Immature natural killer cell (primary cell): ENCODE data around the gene UVSSA. TPM values are rescaled to one million over a fixed set of nuclear protein-coding genes. Genes with fewer than 3 reads are reported as not detected.
"Not testable (repeated sequence)": the region's sequence is repeated elsewhere in the genome, so short reads cannot be mapped to it uniquely, and the experiment has no call there.

ENCODE experiments used
- DNase-seq, 3 donors: peaks; one replicate each; pipeline ENCODE4 v3.0.0; 2022; ENCODE audit warnings: mixed read lengths in 1 of 3
- H3K27ac Mint-ChIP-seq, 6 donors: one replicate each; pipeline ENCODE4 v1.8.0; 2020; ENCODE audit warnings: mixed read lengths in 6 of 6, mild to moderate bottlenecking in 5 of 6, inconsistent platforms in 4 of 6, moderate library complexity in 3 of 6
- H3K27me3 Mint-ChIP-seq, 3 donors: one replicate each; pipeline ENCODE4 v1.8.0; 2020 to 2021; ENCODE audit warnings: low read depth in 3 of 3, mild to moderate bottlenecking in 3 of 3, mixed read lengths in 3 of 3, moderate library complexity in 3 of 3, inconsistent platforms in 1 of 3
- H3K36me3 Mint-ChIP-seq, 3 donors: one replicate each; pipeline ENCODE4 v1.8.0; 2020; ENCODE audit warnings: mixed read lengths in 3 of 3, inconsistent platforms in 2 of 3, mild to moderate bottlenecking in 2 of 3
- H3K4me1 Mint-ChIP-seq, 2 donors: one replicate each; pipeline ENCODE4 v1.8.0; 2020; ENCODE audit warnings: inconsistent platforms in 2 of 2, mild to moderate bottlenecking in 2 of 2, mixed read lengths in 2 of 2, moderate library complexity in 1 of 2
- H3K4me3 Mint-ChIP-seq, 5 donors: one replicate each; pipeline ENCODE4 v1.8.0; 2020; ENCODE audit warnings: mild to moderate bottlenecking in 5 of 5, mixed read lengths in 5 of 5, inconsistent platforms in 3 of 5, moderate library complexity in 3 of 5
- H3K9me3 Mint-ChIP-seq, 6 donors: one replicate each; pipeline ENCODE4 v1.8.0; 2020; ENCODE audit warnings: mild to moderate bottlenecking in 6 of 6, mixed read lengths in 6 of 6, inconsistent platforms in 4 of 6, moderate library complexity in 3 of 6
- polyA plus RNA-seq, 3 donors: library from polyadenylated mRNA; unstranded; fragments of 300-500 nt; fragmentation: Illumina TruSeq; gene quantifications; one replicate each; pipeline ENCODE4 v1.2.3, GENCODE V29; 2021

Gene UVSSA
- polyA plus RNA-seq, 3 donors from 2014 or later: 3.2 to 7.0 (median 4.0) TPM

GRCh38 chr4:1331591-1332353 is 15.2 kb upstream of the UVSSA start:
- H3K4me1 Mint-ChIP-seq: peaks cover 38 to 43% of the 10 kb centered on the region in 2 donors
- peaks cover 9 to 20% (median 16%) of the 10 kb centered on the region in 3 donors for H3K36me3 Mint-ChIP-seq
- H3K9me3 Mint-ChIP-seq: no peaks in the 10 kb centered on the region
- DNase-seq: no peak
- peak overlapping the region; percentile 60 to 94 (median 78) for H3K27ac Mint-ChIP-seq
- peak overlapping the region in 2 of 5 donors; percentile 21 to 67 for H3K4me3 Mint-ChIP-seq
- peaks cover 0 to 13% (median 7%) of the 10 kb centered on the region in 3 donors for H3K27me3 Mint-ChIP-seq

GRCh38 chr4:1332686-1333085 is 14.3 kb upstream of the UVSSA start:
- Mint-ChIP-seq H3K4me3 (no peak overlapping the region), H3K4me1 (peaks cover 44 to 48% of the 10 kb centered on the region in 2 donors), H3K36me3 (peaks cover 16 to 29% (median 25%) of the 10 kb centered on the region in 3 donors), H3K9me3 (no peaks in the 10 kb centered on the region), H3K27me3 (peaks cover 0 to 15% (median 7%) of the 10 kb centered on the region in 3 donors), H3K27ac (peak overlapping the region in 5 of 6 donors; percentile 19 to 94 (median 49))
- DNase-seq: no peak

- H3K4me3 Mint-ChIP-seq: no peak overlapping the region
- no peaks in the 10 kb centered on the region for H3K9me3 Mint-ChIP-seq
- H3K27ac Mint-ChIP-seq: no peak overlapping the region
- peaks cover 0 to 14% (median 7%) of the 10 kb centered on the region in 3 donors for H3K27me3 Mint-ChIP-seq
- H3K4me1 Mint-ChIP-seq: peaks cover 46 to 48% of the 10 kb centered on the region in 2 donors
- peaks cover 18 to 32% (median 28%) of the 10 kb centered on the region in 3 donors for H3K36me3 Mint-ChIP-seq
- no peak for DNase-seq
Measured at GRCh38 chr4:1333256-1333655, 13.8 kb upstream of the UVSSA start.

- H3K36me3 Mint-ChIP-seq: peaks cover 22 to 34% (median 29%) of the 10 kb centered on the region in 3 donors
- H3K4me3 Mint-ChIP-seq, DNase-seq, H3K9me3 Mint-ChIP-seq: not testable (repeated sequence)
- peaks cover 45 to 46% of the 10 kb centered on the region in 2 donors for H3K4me1 Mint-ChIP-seq
- peak overlapping the region in 4 of 6 donors; percentile 35 to 71 (median 54) for H3K27ac Mint-ChIP-seq
- H3K27me3 Mint-ChIP-seq: peaks cover 0 to 12% (median 7%) of the 10 kb centered on the region in 3 donors
Measured at GRCh38 chr4:1333851-1334578, 13.0 kb upstream of the UVSSA start.

GRCh38 chr4:1334579-1334895 is 12.5 kb upstream of the UVSSA start:
- Mint-ChIP-seq H3K4me3 (no peak overlapping the region), H3K9me3 (no peaks in the 10 kb centered on the region), H3K4me1 (peaks cover 40 to 41% of the 10 kb centered on the region in 2 donors), H3K27ac (peak overlapping the region in 4 of 6 donors; percentile 35 to 81 (median 60)), H3K27me3 (peaks cover 0 to 12% (median 4%) of the 10 kb centered on the region in 3 donors), H3K36me3 (peaks cover 25 to 38% (median 29%) of the 10 kb centered on the region in 3 donors)
- DNase-seq: no peak

GRCh38 chr4:1335193-1335883 is 11.7 kb upstream of the UVSSA start:
- Mint-ChIP-seq H3K4me3 (peak overlapping the region in 1 of 5 donors; percentile 30), H3K27ac (peak overlapping the region; percentile 6 to 86 (median 64)), H3K4me1 (peaks cover 35 to 36% of the 10 kb centered on the region in 2 donors), H3K36me3 (peaks cover 25 to 38% (median 29%) of the 10 kb centered on the region in 3 donors)
- DNase-seq, H3K9me3 Mint-ChIP-seq, H3K27me3 Mint-ChIP-seq: not testable (repeated sequence)

GRCh38 chr4:1336088-1336491 is 10.9 kb upstream of the UVSSA start:
- no peak for DNase-seq
- peaks cover 30 to 34% (median 30%) of the 10 kb centered on the region in 3 donors for H3K36me3 Mint-ChIP-seq
- no peaks in the 10 kb centered on the region for H3K9me3 Mint-ChIP-seq
- peaks cover 0 to 3% (median 2%) of the 10 kb centered on the region in 3 donors for H3K27me3 Mint-ChIP-seq
- peak overlapping the region in 5 of 6 donors; percentile 1 to 49 (median 34) for H3K27ac Mint-ChIP-seq
- no peak overlapping the region for H3K4me3 Mint-ChIP-seq
- H3K4me1 Mint-ChIP-seq: peaks cover 27 to 30% of the 10 kb centered on the region in 2 donors

- Mint-ChIP-seq H3K4me1 (peaks cover 17 to 20% of the 10 kb centered on the region in 2 donors), H3K4me3 (no peak overlapping the region), H3K36me3 (peaks cover 33 to 37% (median 34%) of the 10 kb centered on the region in 3 donors), H3K9me3 (no peaks in the 10 kb centered on the region), H3K27me3 (peaks cover 0 to 3% (median 2%) of the 10 kb centered on the region in 3 donors), H3K27ac (peak overlapping the region; percentile 10 to 86 (median 70))
- no peak for DNase-seq
Measured at GRCh38 chr4:1337376-1337831, 9.6 kb upstream of the UVSSA start.

- Mint-ChIP-seq H3K4me3 (no peak overlapping the region), H3K36me3 (peaks cover 33 to 37% (median 34%) of the 10 kb centered on the region in 3 donors), H3K9me3 (no peaks in the 10 kb centered on the region), H3K27ac (peak overlapping the region in 4 of 6 donors; percentile 63 to 86 (median 70)), H3K27me3 (peaks cover 0 to 3% (median 2%) of the 10 kb centered on the region in 3 donors), H3K4me1 (peaks cover 17 to 20% of the 10 kb centered on the region in 2 donors)
- DNase-seq: no peak
Measured at GRCh38 chr4:1337951-1338751, 8.9 kb upstream of the UVSSA start.

GRCh38 chr4:1338752-1339414 is 8.1 kb upstream of the UVSSA start:
- Mint-ChIP-seq H3K9me3 (no peaks in the 10 kb centered on the region), H3K4me1 (peaks cover 17 to 20% of the 10 kb centered on the region in 2 donors), H3K36me3 (peaks cover 33 to 37% (median 34%) of the 10 kb centered on the region in 3 donors), H3K27me3 (peaks cover 0 to 3% (median 2%) of the 10 kb centered on the region in 3 donors), H3K27ac (no peak overlapping the region), H3K4me3 (no peak overlapping the region)
- DNase-seq: no peak

GRCh38 chr4:1339489-1339888 is 7.5 kb upstream of the UVSSA start:
- Mint-ChIP-seq H3K4me1 (peaks cover 18 to 19% of the 10 kb centered on the region in 2 donors), H3K27ac (no peak overlapping the region), H3K9me3 (no peaks in the 10 kb centered on the region), H3K36me3 (peaks cover 33 to 34% (median 34%) of the 10 kb centered on the region in 3 donors), H3K4me3 (no peak overlapping the region), H3K27me3 (peaks cover 0 to 3% (median 2%) of the 10 kb centered on the region in 3 donors)
- DNase-seq: no peak

- no peaks in the 10 kb centered on the region for H3K9me3 Mint-ChIP-seq
- peaks cover 16 to 22% of the 10 kb centered on the region in 2 donors for H3K4me1 Mint-ChIP-seq
- H3K27ac Mint-ChIP-seq: no peak overlapping the region
- H3K36me3 Mint-ChIP-seq: peaks cover 29% of the 10 kb centered on the region in 3 donors
- H3K4me3 Mint-ChIP-seq: no peak overlapping the region
- peaks cover 3 to 5% (median 4%) of the 10 kb centered on the region in 3 donors for H3K27me3 Mint-ChIP-seq
- DNase-seq: no peak
Measured at GRCh38 chr4:1340181-1340747, 6.7 kb upstream of the UVSSA start.
